ENCODE measurements around the gene OR56A5. TPM values are rescaled to one million over a fixed set of nuclear protein-coding genes. Genes with fewer than 3 reads are reported as not detected.

OR56A5 gene
- total and polyA plus RNA-seq, 11 donors = not detected

GRCh38 chr11:5923427-5923776 is 44.9 kb downstream of the OR56A5 start:
- Histone ChIP-seq H3K27ac (no peak overlapping the region), H3K4me1 (no peaks in the 10 kb centered on the region), H3K36me3 (no peaks in the 10 kb centered on the region), H3K27me3 (no peaks in the 10 kb centered on the region), H3K9me3 (peaks cover 0 to 25% (median 4%) of the 10 kb centered on the region in 12 donors), H3K4me3 (no peak overlapping the region)
- no peak for DNase-seq
- ATAC-seq = no peak
- intact Hi-C loops (cut with DNase I) = no loop called here
- TF ChIP-seq POLR2A (IDR thresholded peaks at IDR 0.05) (no peak), CTCF (IDR thresholded peaks at IDR 0.05) (no peak)

GRCh38 chr11:5922749-5923426 is 45.4 kb downstream of the OR56A5 start:
- no peak overlapping the region for H3K4me3 ChIP-seq
- peaks cover 0 to 23% (median 4%) of the 10 kb centered on the region in 12 donors for H3K9me3 ChIP-seq
- H3K4me1 ChIP-seq = no peaks in the 10 kb centered on the region
- no peak for TF ChIP-seq POLR2A (IDR thresholded peaks at IDR 0.05)
- no peak for TF ChIP-seq CTCF (IDR thresholded peaks at IDR 0.05)
- DNase-seq (no peak), ATAC-seq (no peak)
- no peaks in the 10 kb centered on the region for H3K36me3 ChIP-seq
- no peak overlapping the region for H3K27ac ChIP-seq
- WGBS, 4 donors = 68 to 77% (median 72%) methylated on average over 2 of the region's 2 CpGs
- intact Hi-C loops (cut with DNase I) = no loop called here
- H3K27me3 ChIP-seq = no peaks in the 10 kb centered on the region

Other genes starting within 250 kb of the OR56A5 start
- gene OR56B1, start 232.0 kb downstream of the OR56A5 start, total RNA-seq = under 1 TPM in 1 of 9 donors, not detected in 8; 0.13 TPM
- not detected for gene OR56B1, start 232.0 kb downstream of the OR56A5 start, polyA plus RNA-seq
- gene OR52N4, start 214.3 kb downstream of the OR56A5 start, total RNA-seq = under 1 TPM in 1 of 9 donors, not detected in 8; 0.38 TPM
- gene OR52N4, start 214.3 kb downstream of the OR56A5 start, polyA plus RNA-seq = not detected
- gene OR52N5, start 185.1 kb downstream of the OR56A5 start, total RNA-seq = not detected
- not detected for gene OR52N5, start 185.1 kb downstream of the OR56A5 start, polyA plus RNA-seq
- under 1 TPM in 1 of 9 donors, not detected in 8; 0.21 TPM for gene OR52N1, start 177.2 kb downstream of the OR56A5 start, total RNA-seq
- not detected for gene OR52N1, start 177.2 kb downstream of the OR56A5 start, polyA plus RNA-seq
- gene OR52N2, start 159.6 kb downstream of the OR56A5 start, total RNA-seq = not detected
- gene OR52N2, start 159.6 kb downstream of the OR56A5 start, polyA plus RNA-seq = not detected
- gene OR52E6, start 126.6 kb downstream of the OR56A5 start, total RNA-seq = not detected
- not detected for gene OR52E6, start 126.6 kb downstream of the OR56A5 start, polyA plus RNA-seq
- not detected for gene OR52E8, start 110.8 kb downstream of the OR56A5 start, total RNA-seq
- gene OR52E8, start 110.8 kb downstream of the OR56A5 start, polyA plus RNA-seq = not detected
- not detected for gene OR52E4, start 87.9 kb downstream of the OR56A5 start, total RNA-seq
- gene OR52E4, start 87.9 kb downstream of the OR56A5 start, polyA plus RNA-seq = not detected
- not detected for gene OR52E5, start 75.3 kb downstream of the OR56A5 start, total RNA-seq
- gene OR52E5, start 75.3 kb downstream of the OR56A5 start, polyA plus RNA-seq = not detected
- not detected for gene OR56A3, start 26.2 kb downstream of the OR56A5 start, total RNA-seq
- not detected for gene OR56A3, start 26.2 kb downstream of the OR56A5 start, polyA plus RNA-seq
- not detected for gene OR52L1, start 18.5 kb upstream of the OR56A5 start, total RNA-seq
- gene OR52L1, start 18.5 kb upstream of the OR56A5 start, polyA plus RNA-seq = not detected
- under 1 TPM in 1 of 9 donors, not detected in 8; 0.40 TPM for gene OR56A4, start 38.5 kb upstream of the OR56A5 start, total RNA-seq
- gene OR56A4, start 38.5 kb upstream of the OR56A5 start, polyA plus RNA-seq = not detected
- gene OR56A1, start 62.3 kb upstream of the OR56A5 start, total RNA-seq = under 1 TPM in 2 of 9 donors, not detected in 7; 0.03 to 0.06 TPM
- gene OR56A1, start 62.3 kb upstream of the OR56A5 start, polyA plus RNA-seq = not detected
- gene OR56B4, start 139.2 kb upstream of the OR56A5 start, total RNA-seq = not detected
- not detected for gene OR56B4, start 139.2 kb upstream of the OR56A5 start, polyA plus RNA-seq
- not detected for gene OR52B2, start 201.8 kb upstream of the OR56A5 start, total RNA-seq
- gene OR52B2, start 201.8 kb upstream of the OR56A5 start, polyA plus RNA-seq = not detected
- not detected for gene OR52W1, start 230.7 kb upstream of the OR56A5 start, total RNA-seq
- not detected for gene OR52W1, start 230.7 kb upstream of the OR56A5 start, polyA plus RNA-seq
- not detected for gene C11orf42, start 237.1 kb upstream of the OR56A5 start, total RNA-seq
- gene C11orf42, start 237.1 kb upstream of the OR56A5 start, polyA plus RNA-seq = not detected